T-helper 1 cell treated with Interleukin-12 subunit alpha and Interleukin-12 subunit beta and Interleukin-4 antibody, amounts not matched to agents 30 μg/mL and 1 μg/mL, for 36 hours (primary cell): ENCODE data around the gene TMTC2.
"Not testable (repeated sequence)": the region's sequence is repeated elsewhere in the genome, so short reads cannot be mapped to it uniquely, and the experiment has no call there.

ENCODE experiments used
- H3K27ac Mint-ChIP-seq: one replicate; pipeline ENCODE4 v1.8.0; 2021; ENCODE audit warnings: mild to moderate bottlenecking, mixed read lengths
- H3K27me3 Mint-ChIP-seq: one replicate; pipeline ENCODE4 v1.8.0; 2021; ENCODE audit warnings: low read depth, mixed read lengths
- H3K36me3 Mint-ChIP-seq: one replicate; pipeline ENCODE4 v1.8.0; 2021; ENCODE audit warnings: low read depth, mixed read lengths
- H3K4me1 Mint-ChIP-seq: one replicate; pipeline ENCODE4 v1.8.0; 2021; ENCODE audit warnings: low read depth, mixed read lengths
- H3K4me3 Mint-ChIP-seq: one replicate; pipeline ENCODE4 v1.8.0; 2021; ENCODE audit warnings: mild to moderate bottlenecking, moderate library complexity, mixed read lengths
- H3K9me3 Mint-ChIP-seq: one replicate; pipeline ENCODE4 v1.8.0; 2021; ENCODE audit warnings: mixed read lengths

The TMTC2 gene

DNA sequence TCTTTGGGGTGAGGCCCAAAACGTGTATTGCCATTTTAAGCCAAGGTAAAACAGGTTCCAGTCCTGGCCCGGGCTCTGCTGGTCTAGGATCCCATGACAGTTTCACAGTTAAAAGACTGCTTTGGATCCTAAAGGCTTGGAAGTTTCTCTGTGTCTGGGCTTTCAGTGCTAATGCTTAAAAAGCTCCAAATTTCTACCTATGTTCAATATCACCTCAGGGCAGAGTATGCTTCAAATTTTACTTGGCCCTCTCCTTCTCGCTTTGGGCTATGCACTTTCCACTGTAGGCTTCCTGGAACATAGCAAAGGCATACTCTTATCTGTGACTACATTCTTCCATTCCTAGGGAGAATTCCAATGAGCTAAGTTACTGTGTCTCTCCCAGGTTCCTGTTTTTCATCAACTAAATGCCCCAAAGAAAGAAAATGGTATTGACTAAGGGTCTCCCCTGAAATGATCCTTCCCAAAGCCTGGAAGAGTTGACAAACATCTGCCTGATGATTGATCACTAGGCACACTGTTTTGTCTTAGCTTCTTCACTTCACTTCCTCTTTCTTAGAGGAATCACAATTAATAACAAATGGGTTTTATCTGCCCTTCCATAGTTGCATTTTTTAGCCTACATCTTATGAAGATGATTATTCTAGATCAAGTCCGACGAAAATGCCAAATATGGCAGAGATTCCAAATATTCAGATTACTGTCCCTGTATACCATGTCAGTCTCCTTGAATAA, 79.4 kb downstream of the TMTC2 start:
- H3K9me3 Mint-ChIP-seq: no peaks in the 10 kb centered on the region
- H3K4me1 Mint-ChIP-seq: no peaks in the 10 kb centered on the region

DNA sequence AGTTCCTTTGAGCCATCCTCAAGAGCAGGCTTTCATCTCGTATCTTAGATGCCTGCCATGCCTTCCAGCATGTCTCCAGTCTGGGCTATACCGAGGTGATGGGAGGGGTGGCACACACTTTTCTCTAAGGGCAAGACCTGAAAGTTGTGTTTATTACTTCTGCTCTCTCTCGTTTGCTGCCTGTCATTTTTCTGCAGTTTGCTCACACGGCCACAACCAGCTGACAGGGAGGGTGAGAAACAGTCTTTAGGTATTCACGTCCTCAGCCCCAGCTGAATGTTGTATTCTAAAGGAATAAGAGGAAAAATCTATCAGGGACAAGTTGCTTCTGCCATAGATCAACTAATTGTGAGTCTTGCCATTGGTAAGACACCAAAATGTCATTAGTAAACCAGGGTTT, 88.0 kb downstream of the TMTC2 start:
- H3K4me1 Mint-ChIP-seq: no peaks in the 10 kb centered on the region
- H3K36me3 Mint-ChIP-seq: no peaks in the 10 kb centered on the region
- no peak overlapping the region for H3K27ac Mint-ChIP-seq
- H3K9me3 Mint-ChIP-seq: no peaks in the 10 kb centered on the region
- H3K27me3 Mint-ChIP-seq: no peaks in the 10 kb centered on the region
- H3K4me3 Mint-ChIP-seq: no peak overlapping the region

More for the DNA sequence above, 79.4 kb downstream of the TMTC2 start:
- no peaks in the 10 kb centered on the region for H3K27me3 Mint-ChIP-seq
- H3K36me3 Mint-ChIP-seq: no peaks in the 10 kb centered on the region
- H3K4me3 Mint-ChIP-seq: no peak overlapping the region
- no peak overlapping the region for H3K27ac Mint-ChIP-seq

DNA sequence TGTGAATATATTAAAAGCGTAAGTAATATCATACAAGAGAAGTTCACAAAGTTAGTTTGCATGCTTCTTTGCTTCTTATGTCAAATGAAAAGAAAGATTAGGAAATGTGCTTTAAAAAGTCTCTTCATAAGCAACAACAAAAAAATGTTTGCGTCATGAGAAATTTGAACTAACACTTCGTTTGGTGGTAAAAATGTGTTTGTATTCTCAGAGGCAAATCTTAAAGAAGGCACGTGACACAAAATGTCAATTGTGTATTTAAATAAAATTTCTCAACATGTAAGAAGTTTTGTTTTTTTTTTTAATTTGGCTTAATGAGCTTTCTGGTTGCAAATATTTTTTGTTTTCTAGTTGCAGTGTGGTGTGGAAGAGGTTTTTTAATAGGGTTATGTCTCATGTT, 93.8 kb downstream of the TMTC2 start:
- Mint-ChIP-seq H3K27ac (no peak overlapping the region), H3K4me3 (no peak overlapping the region), H3K36me3 (no peaks in the 10 kb centered on the region)

DNA sequence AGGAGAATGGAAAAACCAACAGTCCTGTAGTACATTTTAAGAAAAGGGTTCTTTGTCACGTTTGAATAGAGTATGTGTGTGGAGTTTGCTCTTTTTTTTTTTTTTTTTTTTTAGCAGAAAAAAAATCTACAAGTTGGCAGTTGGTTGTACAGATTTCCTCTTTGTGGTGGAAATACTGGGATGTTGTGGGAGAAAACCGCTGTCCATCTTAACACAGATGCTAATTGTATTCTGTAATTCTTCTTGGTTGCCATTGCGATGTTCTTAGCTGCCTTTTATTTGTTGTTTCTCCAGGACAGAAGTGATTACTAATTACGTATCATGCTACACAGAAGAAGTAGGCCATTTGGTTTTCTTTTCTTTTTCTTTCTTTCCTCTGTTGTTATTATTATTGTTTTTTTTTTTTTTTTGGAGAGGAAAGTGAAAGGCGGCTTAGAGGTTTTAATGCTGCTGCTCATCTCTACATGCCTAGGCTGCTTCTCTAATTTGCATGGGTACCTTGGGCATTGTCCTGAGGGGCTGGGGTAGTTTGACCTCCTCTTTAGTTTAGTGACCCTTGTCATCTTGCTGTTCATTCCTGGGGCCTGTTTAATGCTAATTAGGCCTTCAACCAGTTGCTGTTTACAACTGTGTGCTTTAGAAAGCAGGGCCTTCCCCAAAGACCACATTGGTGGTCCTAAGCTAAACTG, 94.7 kb downstream of the TMTC2 start:
- H3K27me3 Mint-ChIP-seq: no peaks in the 10 kb centered on the region
- H3K9me3 Mint-ChIP-seq: no peaks in the 10 kb centered on the region
- no peak overlapping the region for H3K27ac Mint-ChIP-seq
- H3K4me3 Mint-ChIP-seq: no peak overlapping the region
- no peaks in the 10 kb centered on the region for H3K36me3 Mint-ChIP-seq
- H3K4me1 Mint-ChIP-seq: no peaks in the 10 kb centered on the region

More for the DNA sequence above, 93.8 kb downstream of the TMTC2 start:
- H3K27me3 Mint-ChIP-seq: no peaks in the 10 kb centered on the region
- H3K9me3 Mint-ChIP-seq: no peaks in the 10 kb centered on the region
- H3K4me1 Mint-ChIP-seq: no peaks in the 10 kb centered on the region

DNA sequence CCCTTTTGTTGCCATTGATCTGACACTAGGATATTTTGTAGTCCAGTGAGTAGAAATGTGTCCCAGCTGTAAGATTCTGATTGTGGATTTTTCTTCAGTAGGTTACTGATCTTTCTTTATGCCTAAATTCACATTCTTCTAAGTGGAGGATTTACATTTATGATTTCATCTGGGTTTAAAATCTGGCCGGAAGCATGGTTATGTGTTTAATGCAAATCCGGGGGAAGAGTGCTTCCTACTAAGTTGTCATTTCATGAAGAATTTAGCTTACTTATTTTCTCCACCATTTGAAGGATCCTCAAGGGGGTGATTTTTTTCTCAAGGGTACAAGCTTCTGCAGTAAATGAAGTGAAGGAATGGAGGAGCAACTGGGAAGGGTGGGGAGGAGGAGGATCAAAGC, 96.7 kb downstream of the TMTC2 start:
- H3K27ac Mint-ChIP-seq: no peak overlapping the region
- no peak overlapping the region for H3K4me3 Mint-ChIP-seq
- H3K27me3 Mint-ChIP-seq: no peaks in the 10 kb centered on the region
- no peaks in the 10 kb centered on the region for H3K36me3 Mint-ChIP-seq
- no peaks in the 10 kb centered on the region for H3K9me3 Mint-ChIP-seq
- no peaks in the 10 kb centered on the region for H3K4me1 Mint-ChIP-seq

DNA sequence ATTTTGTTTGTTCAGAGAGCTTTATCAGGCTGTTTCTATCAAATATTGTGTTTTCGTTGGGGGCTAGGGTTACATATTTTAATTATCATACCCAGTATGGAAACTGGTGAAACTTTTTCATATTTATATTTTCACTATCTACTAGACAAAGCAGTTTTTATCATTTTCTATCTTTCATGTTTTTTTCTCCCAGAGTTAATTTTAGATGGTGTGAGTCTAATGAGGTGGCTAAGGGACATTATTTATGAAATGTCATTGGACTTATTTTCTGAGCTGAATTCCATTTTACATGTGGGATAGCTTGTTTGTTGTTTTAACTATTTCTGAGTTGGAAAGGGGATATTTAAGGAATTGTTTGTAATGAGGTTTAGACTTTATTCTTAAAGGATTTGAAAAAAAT, 100.3 kb downstream of the TMTC2 start:
- no peak overlapping the region for H3K4me3 Mint-ChIP-seq
- H3K27ac Mint-ChIP-seq: no peak overlapping the region
- H3K36me3 Mint-ChIP-seq: no peaks in the 10 kb centered on the region
- H3K27me3 Mint-ChIP-seq: no peaks in the 10 kb centered on the region
- no peaks in the 10 kb centered on the region for H3K9me3 Mint-ChIP-seq
- no peaks in the 10 kb centered on the region for H3K4me1 Mint-ChIP-seq

DNA sequence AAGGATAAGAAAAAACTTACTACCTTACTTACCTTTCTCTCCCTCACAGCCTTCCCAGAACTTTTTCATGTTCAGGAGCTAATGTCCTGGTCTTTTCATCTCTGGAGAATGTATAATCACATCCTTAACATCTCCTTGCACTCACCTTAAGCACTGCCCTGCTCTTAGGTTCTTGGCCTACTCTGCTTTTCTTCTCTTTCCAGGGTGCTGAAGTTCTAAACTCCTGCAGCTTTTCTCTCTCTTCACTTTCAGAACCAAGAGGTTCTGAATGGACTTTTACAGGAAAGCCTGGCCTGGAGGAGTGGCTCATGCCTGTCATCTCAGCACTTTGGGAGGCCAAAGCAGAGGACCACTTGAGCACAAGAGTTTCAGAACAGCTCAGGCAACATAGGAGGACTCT, 101.9 kb downstream of the TMTC2 start:
- no peak overlapping the region for H3K27ac Mint-ChIP-seq
- no peaks in the 10 kb centered on the region for H3K4me1 Mint-ChIP-seq
- H3K9me3 Mint-ChIP-seq: no peaks in the 10 kb centered on the region
- H3K27me3 Mint-ChIP-seq: no peaks in the 10 kb centered on the region
- no peaks in the 10 kb centered on the region for H3K36me3 Mint-ChIP-seq
- no peak overlapping the region for H3K4me3 Mint-ChIP-seq

DNA sequence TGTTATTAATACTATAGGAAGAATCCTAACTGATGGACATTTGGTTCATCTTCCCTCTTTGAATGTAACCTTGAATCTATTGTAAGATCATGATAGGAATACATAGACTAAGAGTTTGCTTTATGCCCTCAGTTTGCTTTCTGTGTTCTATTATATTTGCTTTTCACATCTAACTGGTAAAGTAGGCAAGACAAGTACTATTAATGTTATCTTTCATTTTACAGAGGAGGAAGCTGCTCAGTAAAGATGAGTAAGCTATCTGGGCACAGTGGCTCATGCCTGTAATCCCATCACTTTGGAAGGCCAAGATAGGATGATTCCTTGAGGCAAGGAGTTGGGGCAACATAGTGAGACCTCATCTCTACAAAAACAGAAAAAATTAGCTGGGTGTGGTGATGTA, 103.0 kb downstream of the TMTC2 start:
- no peak overlapping the region for H3K4me3 Mint-ChIP-seq
- H3K4me1 Mint-ChIP-seq: no peaks in the 10 kb centered on the region
- H3K27me3 Mint-ChIP-seq: no peaks in the 10 kb centered on the region
- H3K36me3 Mint-ChIP-seq: no peaks in the 10 kb centered on the region
- H3K27ac Mint-ChIP-seq: no peak overlapping the region
- H3K9me3 Mint-ChIP-seq: no peaks in the 10 kb centered on the region

DNA sequence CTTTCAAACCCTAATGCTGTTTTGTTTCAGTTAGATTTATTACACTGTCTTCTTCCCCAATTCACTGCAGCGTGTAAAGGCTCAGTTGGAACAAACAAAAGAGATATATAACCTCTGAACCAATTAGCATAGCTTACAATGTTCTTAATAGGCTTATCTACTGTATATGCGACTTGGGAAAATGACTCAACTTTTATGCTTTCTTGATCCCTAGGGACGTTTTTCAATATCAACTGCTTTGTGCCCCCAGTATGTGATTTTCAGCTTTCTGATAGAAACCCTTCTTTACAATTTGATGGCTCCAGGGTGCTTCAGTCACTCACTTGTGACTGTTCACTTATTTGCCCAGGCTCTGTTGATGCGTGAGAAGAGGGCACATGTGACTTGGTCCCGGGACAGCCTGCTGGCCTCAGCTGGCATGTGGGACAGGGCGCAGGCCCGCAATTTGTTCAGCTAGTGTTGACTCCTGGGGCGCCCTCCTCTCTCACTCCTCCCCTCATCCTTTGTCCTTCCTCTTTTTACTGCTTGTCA, 107.1 kb downstream of the TMTC2 start:
- H3K27me3 Mint-ChIP-seq: no peaks in the 10 kb centered on the region
- H3K4me1 Mint-ChIP-seq: no peaks in the 10 kb centered on the region
- no peak overlapping the region for H3K4me3 Mint-ChIP-seq
- no peaks in the 10 kb centered on the region for H3K9me3 Mint-ChIP-seq
- H3K36me3 Mint-ChIP-seq: no peaks in the 10 kb centered on the region
- no peak overlapping the region for H3K27ac Mint-ChIP-seq

DNA sequence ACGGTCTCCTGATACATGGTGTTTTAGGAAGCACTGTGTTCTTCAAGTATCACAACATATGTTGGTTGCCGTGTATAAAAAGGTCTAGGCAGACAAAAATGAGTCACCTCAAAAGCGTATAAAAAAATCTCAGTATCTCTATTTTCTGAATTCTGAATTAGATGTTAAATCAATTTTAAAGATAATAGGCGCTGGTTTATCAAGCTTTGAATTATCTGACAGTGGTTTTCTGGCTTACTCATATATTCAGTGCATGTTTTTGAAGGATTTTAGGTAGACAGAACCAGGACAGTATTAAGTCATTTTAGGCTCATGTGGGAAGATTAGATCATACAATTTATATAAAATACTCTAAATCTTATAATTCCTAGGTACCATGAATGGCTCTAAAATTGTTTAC, 110.8 kb downstream of the TMTC2 start:
- Mint-ChIP-seq H3K27ac (no peak overlapping the region), H3K27me3 (no peaks in the 10 kb centered on the region), H3K9me3 (no peaks in the 10 kb centered on the region), H3K4me1 (no peaks in the 10 kb centered on the region), H3K4me3 (no peak overlapping the region), H3K36me3 (no peaks in the 10 kb centered on the region)

DNA sequence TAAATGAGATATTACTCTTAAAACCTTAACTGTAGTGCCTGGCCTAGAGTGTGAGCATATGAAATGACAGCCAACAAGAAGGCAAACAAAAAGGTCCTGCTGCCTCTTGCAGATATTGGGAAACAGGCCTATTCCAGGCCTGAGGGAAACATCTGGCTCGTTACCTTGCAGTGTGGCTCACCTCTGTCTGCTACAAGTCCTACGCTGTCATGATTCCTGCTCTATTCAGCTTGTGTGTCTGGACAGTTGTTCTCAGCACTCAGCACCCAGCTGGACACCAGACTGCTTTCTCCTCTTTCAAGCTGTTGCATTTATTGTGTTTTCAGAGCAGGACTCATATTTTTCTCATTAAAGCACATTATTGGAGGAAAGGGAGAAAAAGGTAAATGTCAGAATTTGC, 113.5 kb downstream of the TMTC2 start:
- Mint-ChIP-seq H3K4me1 (no peaks in the 10 kb centered on the region), H3K27ac (no peak overlapping the region), H3K27me3 (no peaks in the 10 kb centered on the region), H3K36me3 (no peaks in the 10 kb centered on the region), H3K9me3 (no peaks in the 10 kb centered on the region), H3K4me3 (no peak overlapping the region)

DNA sequence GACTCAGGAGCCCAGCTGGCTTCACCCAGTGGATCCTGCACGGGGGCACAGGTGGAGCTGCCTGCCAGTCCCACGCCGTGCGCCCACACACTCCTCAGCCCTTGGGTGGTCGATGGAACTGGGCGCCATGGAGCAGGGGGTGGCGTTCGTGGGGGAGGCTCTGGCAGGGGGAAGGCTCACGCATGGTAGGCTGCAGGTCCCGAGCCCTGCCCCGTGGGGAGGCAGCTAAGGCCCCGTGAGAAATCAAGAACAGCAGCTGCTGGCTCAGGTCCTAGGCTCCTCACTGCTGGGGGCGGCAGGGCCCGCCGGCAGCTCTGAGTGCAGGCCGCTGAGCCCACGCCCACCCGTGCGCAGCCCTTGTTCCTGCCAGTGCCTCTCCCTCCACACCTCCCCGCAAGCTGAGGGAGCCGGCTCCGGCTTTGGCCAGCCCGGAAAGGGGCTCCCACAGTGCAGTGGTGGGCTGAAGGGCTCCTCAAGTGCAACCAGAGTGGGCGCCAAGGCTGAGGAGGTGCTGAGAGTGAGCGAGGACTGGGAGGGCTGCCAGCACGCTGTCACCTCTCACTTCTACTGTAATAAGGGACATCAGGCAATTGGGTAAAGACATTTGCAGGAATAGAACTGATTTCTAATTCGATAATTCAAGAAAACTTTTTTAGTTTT, 115.4 kb downstream of the TMTC2 start:
- no peaks in the 10 kb centered on the region for H3K9me3 Mint-ChIP-seq
- no peaks in the 10 kb centered on the region for H3K36me3 Mint-ChIP-seq
- no peaks in the 10 kb centered on the region for H3K27me3 Mint-ChIP-seq
- no peak overlapping the region for H3K4me3 Mint-ChIP-seq
- no peak overlapping the region for H3K27ac Mint-ChIP-seq
- H3K4me1 Mint-ChIP-seq: no peaks in the 10 kb centered on the region

DNA sequence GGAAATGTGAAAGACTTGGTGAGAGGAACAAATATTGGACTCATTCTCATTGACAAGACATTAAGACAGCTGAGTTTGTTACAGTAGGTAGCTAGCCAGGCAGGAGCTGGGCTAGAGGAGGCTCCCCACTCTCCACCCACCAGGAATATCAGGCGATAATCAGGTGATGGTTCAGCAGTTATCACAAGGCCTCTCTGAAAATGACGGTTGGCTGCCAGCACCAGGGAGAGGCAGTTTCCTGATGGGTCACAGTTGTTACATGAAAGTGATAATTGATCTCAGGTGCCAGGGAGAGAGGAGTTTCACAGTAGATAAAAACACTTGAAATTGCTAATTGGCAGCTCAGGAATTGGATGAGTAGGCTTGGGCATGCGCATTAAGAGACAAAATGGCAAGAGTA, 116.5 kb downstream of the TMTC2 start:
- Mint-ChIP-seq H3K27ac (no peak overlapping the region), H3K36me3 (no peaks in the 10 kb centered on the region), H3K4me3 (no peak overlapping the region), H3K4me1 (no peaks in the 10 kb centered on the region), H3K9me3 (no peaks in the 10 kb centered on the region), H3K27me3 (no peaks in the 10 kb centered on the region)

DNA sequence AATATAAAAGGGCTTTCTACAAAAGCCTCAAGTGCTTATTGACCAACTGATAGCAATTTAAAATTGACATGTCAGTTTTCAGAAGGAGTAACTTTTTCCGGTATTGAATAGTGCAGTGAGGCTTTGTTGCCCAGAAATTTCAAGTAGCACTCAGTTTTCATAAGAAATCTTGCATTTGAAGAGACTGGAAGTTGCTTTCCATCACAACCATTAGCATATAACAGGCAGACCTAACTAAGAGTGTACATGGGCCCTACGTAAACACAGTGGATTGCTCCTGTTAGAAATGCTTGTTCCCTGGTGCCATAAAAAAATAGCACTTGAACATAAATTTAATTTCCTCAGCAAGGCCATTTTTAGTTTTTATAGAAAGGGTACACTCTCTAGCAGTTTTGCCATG, 117.9 kb downstream of the TMTC2 start:
- Mint-ChIP-seq H3K36me3 (no peaks in the 10 kb centered on the region), H3K27me3 (no peaks in the 10 kb centered on the region), H3K4me1 (no peaks in the 10 kb centered on the region), H3K9me3 (no peaks in the 10 kb centered on the region), H3K4me3 (no peak overlapping the region), H3K27ac (no peak overlapping the region)

DNA sequence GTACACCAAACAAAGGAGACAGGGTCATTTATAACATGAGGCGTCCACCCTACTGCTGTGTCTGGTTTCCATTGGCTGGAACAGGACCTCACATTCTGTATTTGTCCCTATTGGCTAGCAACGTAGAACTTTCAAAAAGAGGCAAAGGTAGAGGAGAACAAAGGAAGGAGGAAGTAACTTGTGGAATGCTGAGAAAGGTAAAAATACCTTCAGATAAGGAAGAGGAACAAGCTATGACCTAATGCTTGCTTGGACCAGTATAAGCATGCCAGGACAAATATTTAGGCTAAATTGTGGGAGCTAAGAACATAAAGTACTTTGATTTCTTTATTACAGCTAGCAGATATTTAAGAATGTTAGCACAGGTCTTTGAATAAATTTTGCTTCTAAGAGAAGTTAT, 118.3 kb downstream of the TMTC2 start:
- H3K9me3 Mint-ChIP-seq, H3K4me3 Mint-ChIP-seq, H3K36me3 Mint-ChIP-seq, H3K27ac Mint-ChIP-seq, H3K4me1 Mint-ChIP-seq, H3K27me3 Mint-ChIP-seq: not testable (repeated sequence)
